OCI-LY7 (cell line): ENCODE results near the gene SLC2A6. TPM values are rescaled to one million over a fixed set of nuclear protein-coding genes. Genes with fewer than 3 reads are reported as not detected.

Source experiments
- BruUV-seq: library from RNA; stranded (reverse); fragments of 400-500 nt; replicated peaks from 2 replicates; lab custom pipeline; 2021; lab: Mats Ljungman, UMichigan
- CTCF ChIA-PET: fragments of 300-600 bp; sonication (Branson Sonifier 250); formaldehyde crosslinking; loops from one replicate; lab custom pipeline; 2022; ENCODE audit warnings: antibody characterized with exemption; ENCODE audit not compliant: unreplicated experiment; lab: Charles Lee
- POLR2A ChIA-PET: fragments of 300-600 bp; sonication (Branson Sonifier 250); formaldehyde crosslinking; loops from one replicate; lab custom pipeline; 2022; ENCODE audit warnings: antibody characterized with exemption; lab: Charles Lee
- DNase-seq: peaks from one replicate; pipeline ENCODE4 v3.0.0-alpha.2; 2015; ENCODE audit warnings: low spot score
- H2AFZ ChIP-seq: fragments of 200-600 bp; sonication (generic), shearing (Covaris generic); 2 replicates; pipeline ENCODE4 v1.6.1; 2014; ENCODE audit warnings: mild to moderate bottlenecking, antibody characterized with exemption, low read length, moderate library complexity
- H3K27ac ChIP-seq: fragments of 200-600 bp; sonication (generic); 2 replicates; pipeline ENCODE4 v1.5.1; 2014; ENCODE audit warnings: mixed run types, low read depth, mild to moderate bottlenecking, moderate library complexity, low read length, inconsistent platforms; ENCODE audit not compliant: poor library complexity, severe bottlenecking
- H3K36me3 ChIP-seq: fragments of 200-600 bp; sonication (generic); 2 replicates; pipeline ENCODE4 v1.6.1; 2014; ENCODE audit warnings: mild to moderate bottlenecking, antibody characterized with exemption, low read length, moderate library complexity, mixed read lengths; ENCODE audit not compliant: insufficient read depth
- H3K4me1 ChIP-seq: fragments of 200-600 bp; sonication (generic); 2 replicates; pipeline ENCODE4 v1.5.1; 2014; ENCODE audit warnings: mild to moderate bottlenecking, low read length; ENCODE audit not compliant: insufficient read depth, poor library complexity, severe bottlenecking
- H3K4me2 ChIP-seq: fragments of 200-600 bp; sonication (generic); 2 replicates; pipeline ENCODE4 v1.6.1; 2014; ENCODE audit warnings: mild to moderate bottlenecking, low read length
- H3K4me3 ChIP-seq: fragments of 200-600 bp; sonication (generic); 2 replicates; pipeline ENCODE4 v1.5.1; 2014; ENCODE audit warnings: mild to moderate bottlenecking, low read depth, low read length; ENCODE audit not compliant: poor library complexity, severe bottlenecking
- H3K79me2 ChIP-seq: fragments of 200-600 bp; sonication (generic); 2 replicates; pipeline ENCODE4 v1.6.1; 2016; ENCODE audit warnings: low read depth, mild to moderate bottlenecking, low read length, moderate library complexity, mixed read lengths; ENCODE audit not compliant: insufficient read depth
- H3K9me2 ChIP-seq: fragments of 200-600 bp; sonication (generic); 2 replicates; pipeline ENCODE4 v1.6.1; 2016; ENCODE audit warnings: mild to moderate bottlenecking, low read length, mixed read lengths; ENCODE audit not compliant: insufficient read depth
- H3K9me3 ChIP-seq: fragments of 200-600 bp; sonication (generic); 2 replicates; pipeline ENCODE4 v1.6.1; 2014; ENCODE audit warnings: mild to moderate bottlenecking, mixed run types, low read length, mixed read lengths
- H4K20me1 ChIP-seq: fragments of 200-600 bp; sonication (generic); 2 replicates; pipeline ENCODE4 v1.6.1; 2014; ENCODE audit warnings: mild to moderate bottlenecking, antibody characterized with exemption, low read length, moderate library complexity, mixed read lengths; ENCODE audit not compliant: insufficient read depth
- EZH2phosphoT487 ChIP-seq: fragments of 200-600 bp; sonication (generic); IDR thresholded peaks from 2 replicates; pipeline ENCODE4 v1.6.1; 2018; ENCODE audit warnings: low read depth, borderline replicate concordance, mild to moderate bottlenecking, mixed run types, antibody characterized with exemption, low read length, moderate library complexity, mixed read lengths
- intact Hi-C: fragments of 100-400 bp; cut with micrococcal nuclease; formaldehyde crosslinking; loops from one replicate; pipeline ENCODE4 v1.10.0; 2022; ENCODE audit not compliant: unreplicated experiment
- total RNA-seq, 2 experiments: library from RNA; depleted of rRNA in 1 of 2; stranded (reverse); fragments of >200 nt in 1 of 2; shearing (Covaris generic) in 1 of 2; gene quantifications; 2 replicates each; pipeline ENCODE4 v1.2.3, GENCODE V29; 2014 to 2022
- TF ChIP-seq, protein P1 (sequence below): fragments of 200-600 bp; sonication (generic); conservative IDR thresholded peaks from 2 replicates; pipeline ENCODE4 v1.5.1; 2014; ENCODE audit warnings: mild to moderate bottlenecking, antibody characterized with exemption, low read length, moderate library complexity, mixed read lengths

Gene SLC2A6
- total RNA-seq, 2 experiments from 2014 or later, result 51.0 to 52.9 TPM

DNA sequence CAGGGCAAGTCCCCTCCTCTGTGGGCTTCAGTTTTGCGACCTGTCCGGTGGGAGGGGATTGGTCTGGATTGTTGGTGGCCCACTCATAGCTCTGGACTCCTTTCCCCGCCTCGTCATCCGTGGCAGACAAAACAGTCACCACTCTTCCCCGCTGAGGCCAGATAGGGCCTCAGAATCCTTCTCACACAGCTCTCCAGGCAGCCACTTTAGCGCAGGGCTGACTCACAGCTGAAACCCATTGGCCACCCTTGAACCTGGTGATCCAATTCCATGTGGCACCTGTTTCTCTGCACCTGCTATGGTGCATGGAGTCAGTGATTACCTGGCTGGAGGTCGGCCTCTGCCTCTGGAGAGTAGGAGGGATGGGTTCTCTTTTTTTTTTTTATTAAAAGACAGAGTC lies 34.9 kb downstream of the SLC2A6 start:
- CTCF ChIA-PET, result no interaction called here
- BruUV-seq, result no TSS peak
- intact Hi-C loops, result no loop called here

DNA sequence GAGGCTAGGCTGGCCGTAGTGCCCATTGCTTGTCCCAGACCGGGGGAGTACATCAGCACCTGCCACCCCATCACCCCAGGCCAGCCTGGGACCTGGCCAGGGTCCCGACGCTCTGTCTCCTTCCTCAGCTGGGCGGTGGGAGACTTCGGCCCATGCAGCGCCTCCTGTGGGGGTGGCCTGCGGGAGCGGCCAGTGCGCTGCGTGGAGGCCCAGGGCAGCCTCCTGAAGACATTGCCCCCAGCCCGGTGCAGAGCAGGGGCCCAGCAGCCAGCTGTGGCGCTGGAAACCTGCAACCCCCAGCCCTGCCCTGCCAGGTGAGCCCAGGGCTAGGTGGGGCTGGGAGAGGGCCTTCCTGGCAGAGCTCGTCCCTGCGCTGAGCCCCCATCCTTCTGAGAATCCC lies 35.7 kb downstream of the SLC2A6 start:
- CTCF ChIA-PET, result no interaction called here

More for the DNA sequence above, 34.9 kb downstream of the SLC2A6 start:
- TF ChIP-seq EZH2phosphoT487, result no peak
- TF ChIP-seq, protein P1, sequence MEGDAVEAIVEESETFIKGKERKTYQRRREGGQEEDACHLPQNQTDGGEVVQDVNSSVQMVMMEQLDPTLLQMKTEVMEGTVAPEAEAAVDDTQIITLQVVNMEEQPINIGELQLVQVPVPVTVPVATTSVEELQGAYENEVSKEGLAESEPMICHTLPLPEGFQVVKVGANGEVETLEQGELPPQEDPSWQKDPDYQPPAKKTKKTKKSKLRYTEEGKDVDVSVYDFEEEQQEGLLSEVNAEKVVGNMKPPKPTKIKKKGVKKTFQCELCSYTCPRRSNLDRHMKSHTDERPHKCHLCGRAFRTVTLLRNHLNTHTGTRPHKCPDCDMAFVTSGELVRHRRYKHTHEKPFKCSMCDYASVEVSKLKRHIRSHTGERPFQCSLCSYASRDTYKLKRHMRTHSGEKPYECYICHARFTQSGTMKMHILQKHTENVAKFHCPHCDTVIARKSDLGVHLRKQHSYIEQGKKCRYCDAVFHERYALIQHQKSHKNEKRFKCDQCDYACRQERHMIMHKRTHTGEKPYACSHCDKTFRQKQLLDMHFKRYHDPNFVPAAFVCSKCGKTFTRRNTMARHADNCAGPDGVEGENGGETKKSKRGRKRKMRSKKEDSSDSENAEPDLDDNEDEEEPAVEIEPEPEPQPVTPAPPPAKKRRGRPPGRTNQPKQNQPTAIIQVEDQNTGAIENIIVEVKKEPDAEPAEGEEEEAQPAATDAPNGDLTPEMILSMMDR, result no peak
- Histone ChIP-seq H3K27ac (no peak overlapping the region), H3K4me1 (peaks cover 9% of the 10 kb centered on the region), H3K79me2 (no peaks in the 10 kb centered on the region), H3K36me3 (no peaks in the 10 kb centered on the region), H3K4me3 (no peak overlapping the region), H3K9me3 (no peaks in the 10 kb centered on the region), H3K4me2 (no peak overlapping the region), H4K20me1 (no peaks in the 10 kb centered on the region; the same call in 1 of the 2 replicates), H2AFZ (no peak overlapping the region), H3K9me2 (no peaks in the 10 kb centered on the region)
- DNase-seq, result no peak
- POLR2A ChIA-PET, result interaction anchor here (1.0 kb wide), 1 partner anchor 16 kb away, joined by 4 read pairs; the partner anchor contains the start of gene CACFD1

DNA sequence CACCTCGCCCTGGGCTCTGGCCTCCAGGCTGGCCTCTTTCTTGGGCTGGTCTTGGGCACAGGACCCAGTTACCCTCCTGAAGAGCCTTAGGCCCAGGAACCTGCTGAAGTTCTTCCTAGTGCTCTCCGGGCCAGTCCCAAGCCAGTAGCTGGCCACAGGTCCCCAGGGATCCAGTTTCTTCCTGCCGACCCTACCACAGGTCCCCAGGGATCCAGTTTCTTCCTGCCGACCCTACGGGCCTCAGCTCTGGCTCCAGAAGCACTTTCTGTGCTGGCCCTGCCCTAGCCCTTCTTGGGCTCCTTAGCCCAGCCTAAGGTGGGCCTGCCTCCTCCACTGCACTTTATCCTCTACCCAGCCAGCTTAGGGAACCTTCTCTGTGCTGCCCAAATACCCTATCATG lies 37.3 kb downstream of the SLC2A6 start:
- ChIA-PET CTCF (no interaction called here), POLR2A (no interaction called here)
- TF ChIP-seq, protein P1, result no peak
- TF ChIP-seq EZH2phosphoT487, result no peak
- no peaks in the 10 kb centered on the region for H3K79me2 ChIP-seq
- peaks cover 9% of the 10 kb centered on the region for H3K4me1 ChIP-seq
- DNase-seq, result peak; percentile 31
- H3K4me2 ChIP-seq, result peak overlapping the region; percentile 33; the same call in 1 of the 2 replicates
- no peak overlapping the region for H3K4me3 ChIP-seq
- intact Hi-C loops, result no loop called here
- H3K27ac ChIP-seq, result no peak overlapping the region
- H4K20me1 ChIP-seq, result no peaks in the 10 kb centered on the region; the same call in 1 of the 2 replicates
- no peak overlapping the region for H2AFZ ChIP-seq
- no peaks in the 10 kb centered on the region for H3K9me2 ChIP-seq
- no TSS peak for BruUV-seq
- H3K36me3 ChIP-seq, result no peaks in the 10 kb centered on the region
- no peaks in the 10 kb centered on the region for H3K9me3 ChIP-seq

More for the DNA sequence above, 35.7 kb downstream of the SLC2A6 start:
- no peak overlapping the region for H3K27ac ChIP-seq
- no peaks in the 10 kb centered on the region for H3K79me2 ChIP-seq
- no peak for TF ChIP-seq EZH2phosphoT487
- TF ChIP-seq, protein P1, result no peak
- DNase-seq, result no peak
- H4K20me1 ChIP-seq, result no peaks in the 10 kb centered on the region; the same call in 1 of the 2 replicates
- no TSS peak for BruUV-seq
- H2AFZ ChIP-seq, result no peak overlapping the region
- no peak overlapping the region for H3K4me2 ChIP-seq
- intact Hi-C loops, result no loop called here
- POLR2A ChIA-PET, result interaction anchor here (1.0 kb wide), 1 partner anchor 16 kb away, joined by 4 read pairs; the partner anchor contains the start of gene CACFD1
- no peaks in the 10 kb centered on the region for H3K9me2 ChIP-seq
- no peaks in the 10 kb centered on the region for H3K36me3 ChIP-seq
- no peaks in the 10 kb centered on the region for H3K9me3 ChIP-seq
- H3K4me1 ChIP-seq, result peaks cover 9% of the 10 kb centered on the region
- H3K4me3 ChIP-seq, result no peak overlapping the region
